HAP-1 (cell line): Measurements from ENCODE around the gene SLC16A10.
"Not testable (repeated sequence)": the region's sequence is repeated elsewhere in the genome, so short reads cannot be mapped to it uniquely, and the experiment has no call there.

ENCODE experiments used
- DNase-seq, 2 experiments: peaks; one replicate each; pipeline ENCODE4 v3.0.0-alpha.2; 2016 to 2020; ENCODE audit warnings: low spot score in 2 of 2
- H3K27me3 ChIP-seq: fragments of 250-450 bp; sonication (Bioruptor Pico); 2 replicates; pipeline ENCODE4 v1.5.1; 2020; ENCODE audit warnings: low read depth, mild to moderate bottlenecking, moderate library complexity
- H3K36me3 ChIP-seq: fragments of 250-450 bp; sonication (Bioruptor Pico); replicated peaks from 2 replicates; pipeline ENCODE4 v1.5.1; 2020; ENCODE audit warnings: mild to moderate bottlenecking
- H3K4me1 ChIP-seq: fragments of 250-450 bp; sonication (Bioruptor Pico); 2 replicates; pipeline ENCODE4 v1.5.1; 2020; ENCODE audit warnings: mild to moderate bottlenecking
- H3K4me3 ChIP-seq: fragments of 250-450 bp; sonication (Bioruptor Pico); 2 replicates; pipeline ENCODE4 v1.5.1; 2020; ENCODE audit warnings: mild to moderate bottlenecking, moderate library complexity
- H3K9me3 ChIP-seq: fragments of 250-450 bp; sonication (Bioruptor Pico); 2 replicates; pipeline ENCODE4 v1.5.1; 2020; ENCODE audit warnings: mild to moderate bottlenecking, moderate library complexity
- in situ Hi-C: fragments of 300-500 bp; cut with MboI; formaldehyde crosslinking; loops from 3 replicates; pipeline ENCODE4 v1.14.3; 2020; ENCODE audit warnings: low sequenced_read_pairs, inconsistent platforms, mixed read lengths

SLC16A10 gene

DNA sequence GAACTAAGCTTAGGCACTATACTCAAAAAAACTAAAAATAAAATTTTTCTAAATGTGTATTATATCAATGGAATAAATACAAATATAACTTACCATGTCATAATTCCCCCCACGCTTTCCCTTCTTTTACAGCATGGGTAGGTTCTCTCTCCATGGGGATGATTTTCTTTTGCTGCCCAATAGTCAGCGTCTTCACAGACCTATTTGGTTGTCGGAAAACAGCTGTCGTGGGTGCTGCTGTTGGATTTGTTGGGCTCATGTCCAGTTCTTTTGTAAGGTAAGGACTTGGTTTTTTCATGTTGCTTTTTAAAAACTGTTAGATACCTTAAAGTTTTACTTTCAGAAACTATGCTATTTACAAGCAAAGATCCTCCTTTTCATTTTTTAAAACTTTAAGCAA lies 85.3 kb downstream of the SLC16A10 start:
- no peak for DNase-seq
- in situ Hi-C loops, result no loop called here
- Histone ChIP-seq H3K4me1 (no peaks in the 10 kb centered on the region), H3K27me3 (no peaks in the 10 kb centered on the region), H3K4me3 (no peak overlapping the region), H3K36me3 (peaks cover under 1% of the 10 kb centered on the region; the same call in 1 of the 2 replicates), H3K9me3 (no peaks in the 10 kb centered on the region)

DNA sequence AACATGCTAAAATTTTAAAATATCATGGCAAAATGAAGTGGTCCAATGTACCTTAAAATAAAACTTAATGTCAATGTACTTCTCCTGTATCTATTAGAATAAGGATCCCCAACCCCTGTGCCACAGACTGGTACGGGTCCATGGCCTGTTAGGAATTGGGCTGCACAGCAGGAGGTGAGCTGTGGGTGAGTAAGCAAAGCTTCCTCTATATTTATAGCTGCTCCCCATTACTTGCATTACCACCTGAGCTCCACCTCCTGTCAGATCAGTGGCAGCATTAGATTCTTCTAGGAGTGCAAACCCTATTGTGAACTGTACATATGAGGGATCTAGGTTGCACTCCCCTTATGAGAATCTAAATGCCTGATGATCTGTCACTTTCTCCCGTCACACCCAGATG lies 86.0 kb downstream of the SLC16A10 start:
- no peak for DNase-seq
- peaks cover 4% of the 10 kb centered on the region for H3K36me3 ChIP-seq
- in situ Hi-C loops, result no loop called here
- no peaks in the 10 kb centered on the region for H3K9me3 ChIP-seq
- no peak overlapping the region for H3K4me3 ChIP-seq
- no peaks in the 10 kb centered on the region for H3K4me1 ChIP-seq
- no peaks in the 10 kb centered on the region for H3K27me3 ChIP-seq

DNA sequence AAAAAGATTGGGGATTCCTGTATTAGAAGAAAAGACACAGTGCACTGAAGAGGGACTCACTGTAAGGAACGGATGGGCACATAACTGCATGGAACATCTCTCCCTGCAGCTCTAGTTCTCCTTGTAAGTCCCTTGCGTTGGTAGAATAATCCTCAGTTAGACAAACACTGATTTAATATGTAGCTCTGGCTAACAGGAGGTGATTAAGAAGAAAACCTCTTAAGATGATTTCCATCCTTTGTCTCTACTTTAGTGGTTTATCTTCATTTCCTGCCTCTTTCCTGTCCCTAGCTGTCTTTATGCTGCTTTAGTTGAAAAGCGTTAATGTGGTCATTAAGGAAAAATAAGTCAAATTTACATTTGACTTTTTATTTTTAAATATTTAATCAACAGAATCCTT lies 86.6 kb downstream of the SLC16A10 start:
- in situ Hi-C loops, result no loop called here
- Histone ChIP-seq H3K36me3 (peaks cover 8% of the 10 kb centered on the region), H3K4me3 (no peak overlapping the region), H3K27me3 (no peaks in the 10 kb centered on the region), H3K4me1 (no peaks in the 10 kb centered on the region), H3K9me3 (no peaks in the 10 kb centered on the region)
- no peak for DNase-seq

DNA sequence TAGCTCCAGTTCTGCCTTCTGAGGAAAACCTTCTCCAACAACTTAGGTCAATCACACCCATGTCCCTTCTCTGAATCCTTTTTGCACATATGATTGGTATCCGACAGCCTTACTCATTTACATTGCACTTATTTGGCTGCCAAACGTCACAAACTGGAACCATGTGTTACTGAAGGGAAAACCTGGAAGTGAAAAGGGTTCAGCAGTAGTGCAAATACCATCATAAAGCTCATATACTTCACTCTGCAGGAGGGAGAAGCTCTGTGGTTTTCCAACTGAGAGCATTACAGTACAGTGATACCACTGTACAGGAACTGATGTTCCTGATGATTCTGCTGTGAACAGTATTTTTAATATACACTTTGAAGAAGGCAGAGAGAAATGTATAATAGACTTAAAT lies 87.8 kb downstream of the SLC16A10 start:
- Histone ChIP-seq H3K4me1 (no peaks in the 10 kb centered on the region), H3K36me3 (peaks cover 8% of the 10 kb centered on the region), H3K27me3 (no peaks in the 10 kb centered on the region), H3K4me3 (no peak overlapping the region), H3K9me3 (no peaks in the 10 kb centered on the region)
- in situ Hi-C loops, result no loop called here
- no peak for DNase-seq

DNA sequence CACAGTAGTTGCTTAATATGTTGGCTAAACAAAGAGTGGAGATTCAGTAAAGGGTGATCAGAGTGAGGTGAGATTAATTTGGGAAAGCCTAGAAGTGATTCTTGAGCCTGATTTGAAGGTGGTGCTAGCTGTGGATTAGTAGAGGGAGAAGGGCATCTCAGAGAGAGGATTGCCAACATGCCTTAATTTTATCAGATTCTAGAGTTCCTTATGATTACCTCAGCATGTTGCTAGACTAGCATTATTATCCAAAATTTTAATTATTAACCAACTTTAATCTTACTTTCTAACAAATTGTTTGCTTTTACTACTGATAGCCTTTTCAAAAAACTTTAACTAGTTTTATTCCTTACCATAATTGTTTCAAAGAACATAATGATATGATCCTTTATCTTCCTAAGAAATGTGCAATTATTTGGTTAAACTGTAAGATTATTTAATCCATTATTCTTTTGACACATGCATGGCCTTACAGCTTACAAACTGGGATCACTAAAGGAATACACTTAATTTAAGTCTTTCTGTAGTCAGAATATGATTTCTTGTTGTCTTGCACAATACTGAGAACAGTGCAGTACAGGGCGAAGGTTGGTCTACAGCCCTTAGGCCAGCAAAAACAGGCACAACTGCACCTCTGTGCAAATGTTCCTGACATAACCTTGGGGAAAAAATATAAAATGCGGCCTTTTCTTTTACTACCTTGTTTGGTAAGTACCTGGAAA lies 88.9 kb downstream of the SLC16A10 start:
- no peaks in the 10 kb centered on the region for H3K27me3 ChIP-seq
- H3K9me3 ChIP-seq, result no peaks in the 10 kb centered on the region
- in situ Hi-C loops, result no loop called here
- no peak for DNase-seq
- H3K4me3 ChIP-seq, result no peak overlapping the region
- peaks cover 8% of the 10 kb centered on the region for H3K36me3 ChIP-seq
- no peaks in the 10 kb centered on the region for H3K4me1 ChIP-seq

DNA sequence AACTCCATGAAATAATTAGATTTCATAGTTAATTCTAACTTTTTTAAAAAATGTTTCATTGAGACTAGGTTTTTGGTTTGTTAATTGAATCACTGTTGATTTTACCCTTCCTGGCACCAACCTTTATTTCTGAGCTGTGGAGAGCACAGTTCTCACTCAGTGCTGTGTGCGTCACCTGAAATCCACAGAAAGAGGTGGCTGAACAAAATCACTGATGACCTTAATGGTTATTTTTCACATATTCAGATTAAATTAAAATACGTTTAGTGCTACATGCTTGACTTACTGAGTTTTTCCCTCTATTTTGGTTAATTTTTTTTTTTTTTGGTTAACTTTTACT lies 89.4 kb downstream of the SLC16A10 start:
- H3K27me3 ChIP-seq, result no peaks in the 10 kb centered on the region
- peaks cover 8% of the 10 kb centered on the region for H3K36me3 ChIP-seq
- no peaks in the 10 kb centered on the region for H3K4me1 ChIP-seq
- no peak for DNase-seq
- no peaks in the 10 kb centered on the region for H3K9me3 ChIP-seq
- in situ Hi-C loops, result no loop called here
- no peak overlapping the region for H3K4me3 ChIP-seq

DNA sequence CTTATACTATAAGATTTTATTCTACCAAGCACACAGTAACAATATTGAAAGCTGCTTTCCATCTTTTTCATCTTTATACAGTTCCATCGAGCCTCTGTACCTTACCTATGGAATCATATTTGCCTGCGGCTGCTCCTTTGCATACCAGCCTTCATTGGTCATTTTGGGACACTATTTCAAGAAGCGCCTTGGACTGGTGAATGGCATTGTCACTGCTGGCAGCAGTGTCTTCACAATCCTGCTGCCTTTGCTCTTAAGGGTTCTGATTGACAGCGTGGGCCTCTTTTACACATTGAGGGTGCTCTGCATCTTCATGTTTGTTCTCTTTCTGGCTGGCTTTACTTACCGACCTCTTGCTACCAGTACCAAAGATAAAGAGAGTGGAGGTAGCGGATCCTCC lies 89.8 kb downstream of the SLC16A10 start:
- in situ Hi-C loops, result no loop called here
- Histone ChIP-seq H3K36me3 (peaks cover 8% of the 10 kb centered on the region), H3K9me3 (no peaks in the 10 kb centered on the region), H3K27me3 (no peaks in the 10 kb centered on the region), H3K4me1 (no peaks in the 10 kb centered on the region), H3K4me3 (no peak overlapping the region)
- DNase-seq, result no peak

DNA sequence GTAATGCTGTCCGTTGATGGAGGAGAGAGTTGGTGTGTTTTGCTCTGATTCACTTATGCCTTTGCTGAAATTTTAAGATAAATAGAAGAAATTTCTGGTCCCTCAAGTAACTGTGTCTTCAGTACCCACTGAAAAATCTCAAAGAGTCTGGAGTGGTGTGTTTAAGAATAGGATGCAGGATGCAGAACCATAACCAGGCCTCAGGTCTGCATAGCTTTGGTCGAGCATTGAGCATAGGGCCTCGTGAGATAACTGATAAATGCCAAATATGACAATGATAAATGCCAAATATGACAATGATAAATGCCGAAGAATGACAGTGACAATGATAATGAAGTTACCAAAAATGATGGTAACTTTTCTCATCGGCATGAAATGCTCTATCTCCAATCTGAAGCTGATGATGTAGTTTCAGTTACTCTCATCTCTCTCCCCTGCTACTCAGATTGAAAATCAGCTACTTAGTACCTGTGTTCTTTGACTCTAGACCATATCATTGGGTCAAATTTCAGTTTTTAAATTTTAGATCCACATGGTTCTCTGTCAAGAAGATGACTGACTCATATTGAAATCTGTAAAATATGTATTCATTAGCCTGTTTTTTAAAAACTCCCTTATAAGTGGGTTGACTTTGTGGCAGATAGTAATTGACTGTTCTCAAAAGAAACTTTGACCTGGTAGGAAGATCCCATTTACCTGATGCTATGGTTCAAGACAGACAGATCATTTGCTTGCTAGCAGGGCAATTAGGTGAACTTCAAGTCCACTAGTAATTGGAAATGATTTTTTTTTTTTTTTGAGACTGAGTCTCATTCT lies 96.6 kb downstream of the SLC16A10 start:
- H3K4me1 ChIP-seq, result no peaks in the 10 kb centered on the region
- no peak for DNase-seq
- no peaks in the 10 kb centered on the region; the same call in 1 of the 2 replicates for H3K36me3 ChIP-seq
- H3K27me3 ChIP-seq, result no peaks in the 10 kb centered on the region
- no peaks in the 10 kb centered on the region for H3K9me3 ChIP-seq
- in situ Hi-C loops, result no loop called here
- no peak overlapping the region for H3K4me3 ChIP-seq

DNA sequence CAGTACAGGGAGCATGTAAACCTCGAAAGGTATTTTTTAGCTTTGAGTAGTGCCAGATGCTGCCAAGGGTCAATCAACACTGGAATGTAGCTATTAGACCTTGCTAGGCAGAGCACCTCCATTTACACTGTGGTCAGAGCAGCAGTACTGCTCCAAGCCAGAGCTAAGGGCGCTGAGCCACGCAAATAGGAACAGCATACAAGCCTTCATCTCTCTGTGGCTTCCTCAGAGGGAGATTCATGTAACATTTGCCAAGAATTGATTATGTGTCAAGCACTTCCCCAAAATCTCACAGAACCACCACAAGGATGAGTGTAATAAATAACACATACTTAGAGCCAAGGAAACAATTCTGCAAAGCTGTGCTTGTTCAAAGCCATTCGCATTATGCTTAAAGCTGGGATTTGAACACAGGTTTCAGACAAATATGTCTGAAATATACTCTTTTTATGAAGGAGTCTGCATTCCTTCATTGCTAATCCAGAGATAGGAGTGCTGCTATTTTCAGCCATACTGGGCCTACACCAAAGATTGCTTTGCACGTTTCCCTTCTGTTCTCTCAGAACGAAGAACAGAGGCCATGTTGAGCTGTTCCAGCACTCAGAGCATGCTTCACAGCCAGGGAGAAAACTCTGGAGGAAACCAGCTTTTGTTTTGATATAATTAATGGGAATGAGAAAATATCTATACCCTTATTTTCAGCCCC lies 97.7 kb downstream of the SLC16A10 start:
- no peaks in the 10 kb centered on the region for H3K36me3 ChIP-seq
- H3K27me3 ChIP-seq, result no peaks in the 10 kb centered on the region
- in situ Hi-C loops, result no loop called here
- no peak for DNase-seq
- 0 out of 2 replicates have a peak, but pooled peaks cover under 1% of the 10 kb centered on the region for H3K9me3 ChIP-seq
- H3K4me1 ChIP-seq, result no peaks in the 10 kb centered on the region
- no peak overlapping the region for H3K4me3 ChIP-seq

DNA sequence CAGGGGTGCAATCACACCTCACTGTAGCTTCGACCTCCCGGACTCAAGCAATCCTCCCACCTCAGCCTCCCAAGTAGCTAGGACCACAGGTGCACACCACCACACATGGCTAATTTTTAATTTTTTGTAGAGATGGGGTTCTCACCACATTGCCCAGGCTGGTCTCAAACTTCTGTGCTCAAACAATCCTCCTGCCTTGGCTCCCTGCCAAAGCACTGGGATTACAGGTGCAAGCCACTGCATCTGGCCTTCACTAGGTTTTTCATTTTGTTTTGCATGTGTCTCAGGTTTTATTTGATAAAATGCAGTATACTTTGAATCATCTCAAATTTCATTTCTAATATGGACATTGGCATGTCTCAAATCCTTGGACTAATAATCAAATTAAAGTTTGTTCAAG lies 98.7 kb downstream of the SLC16A10 start:
- H3K4me3 ChIP-seq, result no peak overlapping the region
- no peaks in the 10 kb centered on the region for H3K4me1 ChIP-seq
- in situ Hi-C loops, result no loop called here
- no peaks in the 10 kb centered on the region for H3K36me3 ChIP-seq
- 0 out of 2 replicates have a peak, but pooled peaks cover 3% of the 10 kb centered on the region for H3K9me3 ChIP-seq
- DNase-seq, result no peak
- H3K27me3 ChIP-seq, result no peaks in the 10 kb centered on the region

DNA sequence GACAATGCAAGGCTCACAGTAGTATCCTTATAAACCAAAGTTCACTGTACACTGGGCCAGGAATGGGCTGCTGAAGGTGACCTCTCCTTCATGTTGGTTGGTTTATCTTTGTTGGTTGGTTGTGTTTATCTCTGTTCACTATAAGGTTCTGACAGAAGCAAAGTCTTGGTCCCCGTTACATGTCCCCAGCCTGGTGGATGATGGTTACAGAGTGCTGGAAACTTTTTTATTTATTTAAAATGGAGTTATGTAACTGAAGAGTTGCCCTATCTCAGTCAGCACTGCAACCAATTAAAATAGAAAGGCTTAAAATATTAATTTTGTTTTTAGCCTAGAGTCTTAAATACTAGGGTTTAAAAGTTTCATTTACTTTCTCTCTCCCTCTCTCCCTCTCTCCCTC lies 100.6 kb downstream of the SLC16A10 start:
- in situ Hi-C loops, result no loop called here
- no peak for DNase-seq

DNA sequence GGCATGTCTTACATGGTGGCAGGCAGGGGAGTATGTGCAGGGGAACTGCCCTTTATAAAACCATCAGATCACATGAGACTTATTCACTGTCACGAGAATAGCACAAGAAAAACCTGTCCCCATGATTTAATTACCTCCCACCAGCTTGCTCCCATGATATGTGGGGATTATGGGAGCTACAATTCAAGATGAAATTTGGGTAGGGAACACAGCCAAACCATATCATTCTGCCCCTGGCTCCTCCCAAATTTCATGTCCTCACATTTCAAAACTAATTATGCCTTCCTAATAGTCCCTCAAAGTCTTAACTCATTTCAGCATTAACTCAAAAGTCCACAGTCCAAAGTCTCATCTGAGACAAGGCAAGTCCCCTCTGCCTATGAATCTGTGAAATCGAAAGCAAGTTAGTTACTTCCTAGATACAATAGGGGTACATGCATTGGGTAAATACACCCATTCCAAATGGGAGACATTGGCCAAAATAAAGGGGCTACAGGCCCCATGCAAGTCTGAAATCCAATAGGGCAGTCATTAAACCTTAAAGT lies 102.4 kb downstream of the SLC16A10 start:
- H3K9me3 ChIP-seq, DNase-seq, H3K36me3 ChIP-seq, H3K4me3 ChIP-seq, in situ Hi-C loops, H3K4me1 ChIP-seq, H3K27me3 ChIP-seq: not testable (repeated sequence)

More for the DNA sequence above, 100.6 kb downstream of the SLC16A10 start:
- Histone ChIP-seq H3K36me3 (no peaks in the 10 kb centered on the region), H3K27me3 (no peaks in the 10 kb centered on the region), H3K4me3 (no peak overlapping the region), H3K9me3 (0 out of 2 replicates have a peak, but pooled peaks cover 3% of the 10 kb centered on the region), H3K4me1 (no peaks in the 10 kb centered on the region)

DNA sequence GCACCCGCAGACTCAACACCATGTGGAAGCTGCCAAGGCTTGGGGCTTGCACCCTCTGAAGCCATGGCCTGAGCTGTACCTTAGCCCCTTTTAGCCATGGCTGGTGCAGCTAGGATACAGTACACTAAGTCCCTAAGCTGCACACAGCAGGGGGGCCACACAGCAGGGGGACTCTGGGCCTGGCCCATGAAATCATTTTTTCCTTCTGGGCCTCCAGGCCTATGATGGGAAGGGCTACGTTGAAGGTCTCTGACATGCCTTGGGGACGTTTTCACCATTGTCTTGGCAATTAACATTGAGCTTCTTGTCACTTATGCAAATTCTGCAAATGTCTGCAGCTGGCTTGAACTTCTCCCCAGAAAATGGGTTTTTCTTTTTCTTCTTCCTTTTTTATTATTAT lies 103.3 kb downstream of the SLC16A10 start:
- Histone ChIP-seq H3K4me1 (no peaks in the 10 kb centered on the region), H3K4me3 (no peak overlapping the region), H3K36me3 (no peaks in the 10 kb centered on the region), H3K27me3 (no peaks in the 10 kb centered on the region), H3K9me3 (0 out of 2 replicates have a peak, but pooled peaks cover 3% of the 10 kb centered on the region)
- DNase-seq, result no peak
- in situ Hi-C loops, result no loop called here

DNA sequence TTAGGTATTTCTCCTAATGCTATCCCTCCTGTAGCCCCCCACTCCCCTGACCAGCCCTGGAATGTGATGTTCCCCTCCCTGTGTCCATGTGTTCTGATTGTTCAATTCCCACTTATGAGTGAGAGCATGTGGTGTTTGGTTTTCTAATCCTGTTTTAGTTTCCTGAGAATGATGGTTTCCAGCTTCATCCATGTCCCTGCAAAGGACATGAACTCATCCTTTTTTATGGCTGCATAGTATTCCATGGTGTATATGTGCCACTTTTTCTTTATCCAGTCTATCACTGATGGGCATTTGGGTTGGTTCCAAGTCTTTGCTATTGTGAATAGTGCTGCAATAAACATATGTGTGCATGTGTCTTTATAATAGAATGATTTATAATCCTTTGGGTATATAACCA lies 103.8 kb downstream of the SLC16A10 start:
- in situ Hi-C loops, DNase-seq, H3K27me3 ChIP-seq, H3K36me3 ChIP-seq, H3K4me1 ChIP-seq, H3K9me3 ChIP-seq, H3K4me3 ChIP-seq: not testable (repeated sequence)
